PC-9 (cell line): ENCODE data around the gene KCNH1.

Experiments
- CTCF ChIP-seq: fragments of 200-600 bp; sonication (generic); conservative IDR thresholded peaks from 2 replicates; pipeline ENCODE4 v1.6.1; 2017; ENCODE audit warnings: mixed run types, antibody characterized with exemption, mild to moderate bottlenecking, moderate library complexity
- EZH2 ChIP-seq: fragments of 200-600 bp; sonication (generic); IDR thresholded peaks from 2 replicates; pipeline ENCODE4 v1.8.0; 2017; ENCODE audit warnings: antibody characterized with exemption, low read depth

- TF ChIP-seq CTCF (no peak), EZH2 (no peak)
Measured at GRCh38 chr1:211066781-211067384, 67.1 kb downstream of the KCNH1 start.
